NB4 (cell line): Measurements from ENCODE around the gene IRF5.

ENCODE experiments used
- DNase-seq: peaks from one replicate; pipeline ENCODE4 v3.0.0; 2010; ENCODE audit warnings: low read depth
- H3K4me3 ChIP-seq: one replicate; pipeline ENCODE4 v1.5.1; 2011; ENCODE audit warnings: mild to moderate bottlenecking, low read depth, low read length, moderate library complexity
- MAX ChIP-seq: IDR thresholded peaks from 2 replicates; pipeline ENCODE4 v1.6.1; 2011; ENCODE audit warnings: low read depth, low read length
- MYC ChIP-seq: IDR thresholded peaks from 2 replicates; pipeline ENCODE4 v1.6.1; 2011; ENCODE audit warnings: low read depth, low read length
- POLR2A ChIP-seq: IDR thresholded peaks from 2 replicates; pipeline ENCODE4 v1.6.1; 2011; ENCODE audit warnings: mild to moderate bottlenecking; ENCODE audit not compliant: insufficient read length; ENCODE audit errors: extremely low read depth
- TF ChIP-seq, protein P1 (sequence below): IDR thresholded peaks from one replicate; pipeline ENCODE4 v1.5.1; 2012; ENCODE audit warnings: low read depth, low read length

Gene IRF5

GRCh38 chr7:128962899-128963298 lies 25.2 kb downstream of the IRF5 start:
- DNase-seq, result no peak
- TF ChIP-seq MAX, result no peak
- no peak for TF ChIP-seq MYC
- TF ChIP-seq POLR2A, result no peak
- TF ChIP-seq, protein P1, sequence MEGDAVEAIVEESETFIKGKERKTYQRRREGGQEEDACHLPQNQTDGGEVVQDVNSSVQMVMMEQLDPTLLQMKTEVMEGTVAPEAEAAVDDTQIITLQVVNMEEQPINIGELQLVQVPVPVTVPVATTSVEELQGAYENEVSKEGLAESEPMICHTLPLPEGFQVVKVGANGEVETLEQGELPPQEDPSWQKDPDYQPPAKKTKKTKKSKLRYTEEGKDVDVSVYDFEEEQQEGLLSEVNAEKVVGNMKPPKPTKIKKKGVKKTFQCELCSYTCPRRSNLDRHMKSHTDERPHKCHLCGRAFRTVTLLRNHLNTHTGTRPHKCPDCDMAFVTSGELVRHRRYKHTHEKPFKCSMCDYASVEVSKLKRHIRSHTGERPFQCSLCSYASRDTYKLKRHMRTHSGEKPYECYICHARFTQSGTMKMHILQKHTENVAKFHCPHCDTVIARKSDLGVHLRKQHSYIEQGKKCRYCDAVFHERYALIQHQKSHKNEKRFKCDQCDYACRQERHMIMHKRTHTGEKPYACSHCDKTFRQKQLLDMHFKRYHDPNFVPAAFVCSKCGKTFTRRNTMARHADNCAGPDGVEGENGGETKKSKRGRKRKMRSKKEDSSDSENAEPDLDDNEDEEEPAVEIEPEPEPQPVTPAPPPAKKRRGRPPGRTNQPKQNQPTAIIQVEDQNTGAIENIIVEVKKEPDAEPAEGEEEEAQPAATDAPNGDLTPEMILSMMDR, result no peak
- H3K4me3 ChIP-seq, result no peak overlapping the region

DNA sequence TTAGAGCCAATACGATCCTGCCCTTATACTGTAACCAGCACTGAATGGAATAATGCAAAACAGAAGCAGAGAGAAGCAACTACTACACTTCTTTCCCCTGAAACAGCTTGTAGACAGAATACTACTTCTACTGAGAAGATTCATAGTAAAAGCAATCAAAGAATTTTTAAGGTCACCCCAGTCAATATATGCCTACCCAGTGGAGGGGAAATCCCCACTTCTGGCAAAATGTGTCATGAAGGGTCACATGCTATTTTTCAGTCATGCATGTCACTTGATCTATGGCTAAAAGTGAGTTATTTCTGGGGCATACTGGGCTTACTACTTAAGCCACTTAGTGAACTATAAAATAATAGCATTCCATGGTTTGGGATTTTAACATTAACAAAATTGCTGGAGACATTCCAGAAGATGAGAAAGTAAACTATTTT lies 25.6 kb downstream of the IRF5 start:
- TF ChIP-seq MYC (no peak), POLR2A (no peak), MAX (no peak)
- TF ChIP-seq, protein P1, result no peak
- DNase-seq, result no peak
- H3K4me3 ChIP-seq, result no peak overlapping the region

DNA sequence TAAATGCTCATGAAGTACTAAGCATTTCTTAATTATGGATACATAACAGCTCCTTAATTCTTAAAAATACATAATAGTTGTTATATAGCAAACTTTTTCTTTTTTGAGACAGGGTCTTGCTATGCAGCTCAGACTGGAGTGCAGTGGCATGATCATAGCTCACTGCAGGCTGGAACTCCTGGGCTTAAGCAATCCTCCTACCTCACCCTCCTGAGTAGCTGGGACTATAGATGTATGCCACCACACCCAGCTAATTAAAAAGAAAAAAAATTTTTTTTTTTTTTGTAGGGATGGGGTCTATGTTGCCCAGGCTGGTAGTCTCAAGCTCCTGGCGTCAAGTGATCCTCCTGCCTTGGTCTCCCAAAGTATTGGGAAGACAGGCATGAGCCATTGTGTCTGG lies 30.9 kb downstream of the IRF5 start:
- no peak for DNase-seq
- TF ChIP-seq MYC (no peak), POLR2A (no peak), MAX (no peak)
- TF ChIP-seq, protein P1, result no peak
- no peak overlapping the region for H3K4me3 ChIP-seq

GRCh38 chr7:128974241-128974934 lies 36.7 kb downstream of the IRF5 start:
- DNase-seq, result no peak
- no peak overlapping the region for H3K4me3 ChIP-seq
- TF ChIP-seq, protein P1, result no peak
- no peak for TF ChIP-seq MYC

GRCh38 chr7:128982105-128982504 lies 44.4 kb downstream of the IRF5 start:
- no peak overlapping the region for H3K4me3 ChIP-seq
- TF ChIP-seq POLR2A, result no peak
- DNase-seq, result no peak

DNA sequence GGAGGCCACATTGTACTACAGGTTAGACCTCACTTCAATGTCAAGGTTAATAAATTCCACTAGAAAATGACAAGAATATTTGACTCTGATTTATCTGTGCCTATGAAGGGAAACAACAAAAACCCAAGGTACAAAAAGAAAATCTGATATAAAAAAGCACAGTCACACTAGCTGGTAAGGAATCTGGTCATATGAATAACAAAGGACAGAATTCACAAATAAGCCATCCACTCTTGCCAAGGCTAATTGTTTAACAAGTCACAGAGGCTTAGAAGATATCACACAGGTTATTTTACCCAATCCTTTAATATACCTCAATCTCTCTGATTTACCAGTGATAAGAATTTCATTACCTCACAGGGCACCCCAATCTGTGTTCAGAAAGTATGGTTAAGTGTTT lies 47.9 kb downstream of the IRF5 start:
- TF ChIP-seq, protein P1, result no peak
- TF ChIP-seq MAX (no peak), MYC (no peak), POLR2A (no peak)
- DNase-seq, result no peak

More for the DNA sequence above, 47.9 kb downstream of the IRF5 start:
- no peak overlapping the region for H3K4me3 ChIP-seq
